ENCODE results near the gene ERG. TPM values are rescaled to one million over a fixed set of nuclear protein-coding genes. Genes with fewer than 3 reads are reported as not detected.

ERG gene
- total and polyA plus RNA-seq, 2 of the 13 experiments (the other 11 are each of a cell fraction or from before 2014, with no cell fraction given) = not detected

- TF ChIP-seq ERF (CRISPR knock-in tag; IDR thresholded peaks at IDR 0.05) (no peak), ZNF318 (CRISPR knock-in tag; IDR thresholded peaks at IDR 0.05) (no peak), MIXL1 (CRISPR knock-in tag; IDR thresholded peaks at IDR 0.05) (no peak), ZNF780A (CRISPR knock-in tag; IDR thresholded peaks at IDR 0.05) (no peak), SP2 (CRISPR knock-in tag; IDR thresholded peaks at IDR 0.05) (no peak), JDP2 (CRISPR knock-in tag; IDR thresholded peaks at IDR 0.05; ENCODE audit: borderline replicate concordance) (no peak), DNMT3B (CRISPR knock-in tag; conservative IDR thresholded peaks at IDR 0.05) (no peak), FOXP1 (IDR thresholded peaks at IDR 0.05) (no peak), FOXP1 (CRISPR knock-in tag; IDR thresholded peaks at IDR 0.05) (no peak)
Observed at GRCh38 chr21:38388647-38389353, 109.5 kb downstream of the ERG start (continued).

Measured in HepG2 (cell line).